Common myeloid progenitor, CD34-positive (primary cell): ENCODE results near the gene RNASE2.

ENCODE experiments used
- CTCF ChIA-PET: fragments of 350-600 bp; sonication (Branson Sonifier 250); formaldehyde crosslinking; loops from one replicate; lab custom pipeline; 2021; ENCODE audit warnings: antibody characterized with exemption; lab: Charles Lee
- POLR2A ChIA-PET: fragments of 350-600 bp; sonication (Branson Sonifier 250); formaldehyde crosslinking; loops from one replicate; lab custom pipeline; 2021; ENCODE audit warnings: antibody characterized with exemption; lab: Charles Lee
- DNase-seq, 3 donors: peaks; one replicate each; pipeline versions ENCODE4 v3.0.0 to v3.0.0-alpha.2; 2013
- H3K27ac ChIP-seq, 2 experiments: 1 replicate in 1 of 2; 2 replicates in 1 of 2; pipeline ENCODE4 v1.7.0; 2013; ENCODE audit warnings: inconsistent platforms in 2 of 2, low read length in 2 of 2, mild to moderate bottlenecking in 2 of 2, low read depth in 1 of 2, moderate library complexity in 1 of 2; ENCODE audit not compliant: severe bottlenecking in 2 of 2, insufficient read depth in 1 of 2, poor library complexity in 1 of 2
- H3K27me3 ChIP-seq, 5 experiments: replicated peaks in 2 of 5; 1 replicate in 3 of 5; 2 replicates in 2 of 5; pipeline versions ENCODE4 v1.6.1 to v1.7.0; 2013; ENCODE audit warnings: low read length in 4 of 5, mild to moderate bottlenecking in 2 of 5, moderate library complexity in 2 of 5, inconsistent platforms in 1 of 5; ENCODE audit not compliant: insufficient read depth in 5 of 5, control insufficient read depth in 4 of 5
- H3K36me3 ChIP-seq, 4 experiments: 1 replicate in 2 of 4; 2 replicates in 2 of 4; pipeline versions ENCODE4 v1.6.1 to v1.7.0; 2013; ENCODE audit warnings: low read length in 3 of 4, control low read depth in 1 of 4, mild to moderate bottlenecking in 1 of 4; ENCODE audit not compliant: control insufficient read depth in 4 of 4, insufficient read depth in 4 of 4
- H3K4me1 ChIP-seq, 4 experiments: 1 replicate in 3 of 4; 2 replicates in 1 of 4; pipeline versions ENCODE4 v1.6.1 to v1.7.1; 2013; ENCODE audit warnings: low read length in 3 of 4, mild to moderate bottlenecking in 3 of 4, control low read depth in 1 of 4, inconsistent platforms in 1 of 4, moderate library complexity in 1 of 4; ENCODE audit not compliant: control insufficient read depth in 4 of 4, insufficient read depth in 4 of 4; ENCODE audit errors: control extremely low read depth in 1 of 4
- H3K4me3 ChIP-seq, 7 experiments: 1 replicate in 4 of 7; 2 replicates in 3 of 7; pipeline versions ENCODE4 v1.5.1 to v1.7.0; 2013; ENCODE audit warnings: mild to moderate bottlenecking in 7 of 7, low read length in 6 of 7, moderate library complexity in 6 of 7, inconsistent platforms in 2 of 7, low read depth in 2 of 7, control low read depth in 1 of 7; ENCODE audit not compliant: insufficient read depth in 4 of 7, control insufficient read depth in 1 of 7; ENCODE audit errors: extremely low read depth in 1 of 7
- H3K9me3 ChIP-seq, 5 experiments: 1 replicate in 4 of 5; 2 replicates in 1 of 5; pipeline versions ENCODE4 v1.6.1 to v1.7.1; 2013; ENCODE audit warnings: low read length in 4 of 5, mild to moderate bottlenecking in 2 of 5, inconsistent platforms in 1 of 5, low read depth in 1 of 5, moderate library complexity in 1 of 5; ENCODE audit not compliant: control insufficient read depth in 4 of 5, insufficient read depth in 2 of 5; ENCODE audit errors: control extremely low read depth in 1 of 5
- WGBS: methylation state at CpG from one replicate; pipeline ENCODE4 v1.1.5; 2013; ENCODE audit not compliant: insufficient coverage; 5-methylcytosine and 5-hydroxymethylcytosine counted together

The RNASE2 gene

DNA sequence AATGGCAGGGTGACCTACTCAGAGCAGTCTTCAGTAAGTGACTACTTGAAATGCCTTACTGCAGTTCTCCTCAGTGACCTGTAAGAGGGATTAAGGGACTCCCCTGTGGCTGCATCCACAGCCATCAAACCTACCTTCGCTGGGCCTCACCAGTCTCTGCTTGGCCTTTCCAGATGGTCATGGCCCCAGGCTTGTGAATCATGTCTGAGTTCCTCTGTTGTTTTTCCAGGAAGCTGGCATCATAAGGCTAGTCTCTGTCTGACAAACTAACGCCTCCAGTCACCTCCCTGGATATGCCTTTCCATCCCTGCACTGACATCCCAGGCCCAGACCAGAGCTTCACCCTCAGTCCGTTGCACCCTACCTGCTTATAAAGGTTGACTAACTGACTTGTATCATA is 14.0 kb downstream of the RNASE2 start:
- 100% methylated on average over 3 of the region's 3 CpGs for WGBS
- ChIA-PET POLR2A (no interaction called here), CTCF (interaction anchor here (1.0 to 8.0 kb wide), 6 partner anchors 9 to 275 kb away, joined by 3 to 92 read pairs (median 22); no protein-coding TSS in a partner anchor)
- no peaks in the 10 kb centered on the region for H3K9me3 ChIP-seq
- peaks cover 0 to 14% (median 11%) of the 10 kb centered on the region in 4 experiments for H3K4me1 ChIP-seq
- no peak overlapping the region for H3K27ac ChIP-seq
- no peak for DNase-seq
- no peaks in the 10 kb centered on the region for H3K36me3 ChIP-seq
- no peak overlapping the region for H3K4me3 ChIP-seq
- peaks cover 0 to 2% (median 0%) of the 10 kb centered on the region in 5 experiments for H3K27me3 ChIP-seq

DNA sequence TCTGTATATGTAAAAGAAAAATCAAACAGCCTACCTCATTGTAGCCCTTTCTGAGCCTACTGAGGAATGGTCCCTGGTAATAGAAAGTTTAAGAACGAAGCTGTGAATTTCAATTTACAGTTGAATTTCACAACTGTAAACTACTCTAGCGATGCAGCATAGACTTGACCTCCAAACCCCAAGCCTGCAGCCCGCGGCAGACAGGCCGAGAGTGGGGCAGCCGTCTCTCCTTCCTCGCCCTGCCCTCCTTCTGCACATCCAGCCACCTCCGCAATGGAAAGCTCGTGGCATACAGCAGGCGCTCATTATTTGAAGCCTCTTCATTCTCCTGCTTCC is 15.3 kb downstream of the RNASE2 start:
- Histone ChIP-seq H3K36me3 (no peaks in the 10 kb centered on the region), H3K4me3 (peak overlapping the region; percentile 47 to 92 (median 79)), H3K27ac (no peak overlapping the region), H3K27me3 (peaks cover 0 to 2% (median 0%) of the 10 kb centered on the region in 5 experiments), H3K4me1 (peaks cover 0 to 14% (median 11%) of the 10 kb centered on the region in 4 experiments), H3K9me3 (no peaks in the 10 kb centered on the region)
- CTCF ChIA-PET: interaction anchor here (0.8 to 8.0 kb wide), 34 partner anchors 11 to 279 kb away, joined by 3 to 92 read pairs (median 4); partner anchors contain the start of gene RNASE2
- POLR2A ChIA-PET: interaction anchor here (0.7 kb wide), 1 partner anchor 97 kb away, joined by 3 read pairs; no protein-coding TSS in a partner anchor
- no peak for DNase-seq
- 27% methylated on average over 5 of the region's 10 CpGs for WGBS

DNA sequence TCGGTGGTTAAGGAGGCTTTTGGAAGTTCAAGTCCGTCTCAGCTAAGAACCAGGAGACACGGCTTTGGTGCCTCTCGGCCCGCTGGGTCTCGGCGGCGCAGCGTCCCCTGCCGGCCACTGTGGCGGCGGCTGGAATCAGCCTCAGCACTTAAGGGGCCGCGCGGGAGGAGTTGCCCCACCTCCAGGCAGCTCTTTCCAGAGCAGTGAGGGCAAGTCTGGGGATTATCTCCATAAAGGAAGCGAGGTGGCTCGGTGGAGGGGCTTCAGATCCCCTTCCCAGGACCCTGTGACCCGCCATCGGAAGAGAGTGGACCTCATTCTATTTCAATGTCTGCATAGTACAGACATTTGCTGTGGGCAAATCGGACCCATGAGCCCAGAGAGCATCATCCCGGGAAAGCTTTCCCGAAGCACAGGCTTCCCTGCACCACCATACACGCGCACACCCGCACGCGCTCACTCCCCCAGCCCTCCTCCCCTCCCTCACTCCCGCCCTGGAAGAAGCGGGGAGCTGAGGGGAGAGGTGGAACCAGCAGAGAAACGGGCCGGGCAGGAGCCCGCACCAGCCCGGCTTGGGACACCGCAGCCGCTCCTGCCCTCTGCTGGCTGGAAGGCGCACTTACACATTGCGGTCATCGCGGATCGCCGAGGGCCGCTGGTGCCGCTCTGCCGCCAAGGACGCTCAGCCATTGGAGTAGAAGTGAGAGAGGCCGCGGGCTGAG is 15.9 kb downstream of the RNASE2 start:
- H3K9me3 ChIP-seq: no peaks in the 10 kb centered on the region
- ChIA-PET POLR2A (interaction anchor here (0.7 kb wide), 1 partner anchor 98 kb away, joined by 3 read pairs; no protein-coding TSS in a partner anchor), CTCF (interaction anchor here (0.6 to 8.0 kb wide), 38 partner anchors 11 to 644 kb away, joined by 3 to 92 read pairs (median 4); partner anchors contain the start of genes RNASE2 and RNASE7)
- H3K4me3 ChIP-seq: peak overlapping the region; percentile 47 to 92 (median 79)
- 0% methylated on average over 37 of the region's 47 CpGs for WGBS
- peaks cover 0 to 2% (median 0%) of the 10 kb centered on the region in 5 experiments for H3K27me3 ChIP-seq
- H3K4me1 ChIP-seq: peaks cover 0 to 14% (median 11%) of the 10 kb centered on the region in 4 experiments
- no peaks in the 10 kb centered on the region for H3K36me3 ChIP-seq
- peak; percentile 81 to 88 (median 88) for DNase-seq
- no peak overlapping the region for H3K27ac ChIP-seq

DNA sequence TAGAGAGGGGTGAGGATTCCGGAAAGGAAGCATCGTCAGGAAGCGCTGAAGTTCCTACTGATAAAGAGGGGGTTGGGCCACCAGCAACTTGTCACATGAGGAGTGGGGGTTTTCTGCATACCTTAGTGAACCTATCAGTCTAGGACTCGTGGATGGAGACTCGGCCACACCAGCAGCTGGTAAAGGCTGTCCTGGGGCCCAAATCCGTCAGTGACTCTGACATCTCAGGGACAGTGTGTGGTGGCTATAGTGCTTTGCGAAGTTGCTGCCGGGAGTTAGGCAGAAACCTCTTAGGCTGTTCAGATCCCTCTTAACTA is 16.4 kb downstream of the RNASE2 start:
- H3K4me3 ChIP-seq: peak overlapping the region in 6 of 7 experiments; percentile 64 to 92 (median 80)
- DNase-seq: no peak
- CTCF ChIA-PET: interaction anchor here (0.6 to 8.0 kb wide), 29 partner anchors 11 to 644 kb away, joined by 3 to 92 read pairs (median 4); partner anchors contain the start of genes RNASE2 and RNASE7
- H3K4me1 ChIP-seq: peaks cover 0 to 14% (median 11%) of the 10 kb centered on the region in 4 experiments
- no peaks in the 10 kb centered on the region for H3K36me3 ChIP-seq
- no peaks in the 10 kb centered on the region for H3K9me3 ChIP-seq
- peaks cover 0 to 2% (median 0%) of the 10 kb centered on the region in 5 experiments for H3K27me3 ChIP-seq
- H3K27ac ChIP-seq: no peak overlapping the region
- POLR2A ChIA-PET: no interaction called here
- 17% methylated on average over 8 of the region's 8 CpGs for WGBS

DNA sequence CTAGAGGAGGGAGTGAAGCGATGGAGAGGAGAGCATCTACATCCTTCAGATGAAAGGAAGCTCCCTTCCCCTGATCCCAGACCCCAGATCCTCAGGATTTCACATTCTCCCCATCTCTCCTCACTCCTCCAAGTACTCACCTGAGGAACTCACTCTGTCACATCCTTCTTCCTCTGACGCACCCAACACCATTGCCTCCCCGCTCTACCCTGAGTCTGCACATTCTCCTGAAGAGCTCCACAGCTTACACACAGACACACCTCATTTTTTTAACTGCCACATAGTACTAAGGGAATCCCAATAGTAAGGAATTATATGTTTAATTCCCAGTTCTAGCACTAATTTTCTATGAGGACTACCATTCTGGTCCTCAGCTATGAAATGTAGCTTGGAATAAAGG is 18.2 kb downstream of the RNASE2 start:
- ChIA-PET POLR2A (no interaction called here), CTCF (interaction anchor here (0.9 to 8.0 kb wide), 11 partner anchors 9 to 277 kb away, joined by 3 to 92 read pairs (median 6); no protein-coding TSS in a partner anchor)
- H3K4me3 ChIP-seq: no peak overlapping the region
- DNase-seq: no peak
- H3K4me1 ChIP-seq: peaks cover 0 to 14% (median 11%) of the 10 kb centered on the region in 4 experiments
- H3K27me3 ChIP-seq: no peaks in the 10 kb centered on the region
- 100% methylated on average over 1 of the region's 3 CpGs for WGBS
- H3K27ac ChIP-seq: no peak overlapping the region
- no peaks in the 10 kb centered on the region for H3K36me3 ChIP-seq
- H3K9me3 ChIP-seq: no peaks in the 10 kb centered on the region

DNA sequence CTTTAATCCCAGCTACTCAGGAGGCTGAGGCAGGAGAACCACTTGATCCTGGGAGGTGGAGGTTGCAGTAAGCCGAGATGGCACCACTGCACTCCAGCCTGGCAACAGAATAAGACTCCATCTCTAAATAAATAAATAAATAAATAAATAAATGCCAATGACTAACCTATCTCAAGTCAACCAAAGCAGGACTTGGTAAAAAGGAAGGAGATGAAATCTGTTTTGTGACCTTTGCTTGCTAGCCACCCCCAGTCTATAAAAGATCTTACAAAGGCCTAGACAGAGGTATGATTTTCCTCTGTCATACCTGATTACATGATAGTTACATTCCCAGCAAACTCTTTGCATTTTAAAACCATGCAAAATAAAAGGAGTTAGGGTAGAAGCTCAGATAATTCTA is 21.0 kb downstream of the RNASE2 start:
- no peak overlapping the region for H3K27ac ChIP-seq
- no CpG with 5 or more reads among the region's 1 CpG for WGBS
- peaks cover 0 to 6% (median 4%) of the 10 kb centered on the region in 4 experiments for H3K4me1 ChIP-seq
- H3K36me3 ChIP-seq: no peaks in the 10 kb centered on the region
- H3K9me3 ChIP-seq: no peaks in the 10 kb centered on the region
- no peak for DNase-seq
- ChIA-PET POLR2A (interaction anchor here (0.6 kb wide), 1 partner anchor 552 kb away, joined by 3 read pairs; no protein-coding TSS in a partner anchor), CTCF (interaction anchor here (0.6 kb wide), 1 partner anchor 9 kb away, joined by 3 read pairs; no protein-coding TSS in a partner anchor)
- H3K27me3 ChIP-seq: no peaks in the 10 kb centered on the region
- no peak overlapping the region for H3K4me3 ChIP-seq

DNA sequence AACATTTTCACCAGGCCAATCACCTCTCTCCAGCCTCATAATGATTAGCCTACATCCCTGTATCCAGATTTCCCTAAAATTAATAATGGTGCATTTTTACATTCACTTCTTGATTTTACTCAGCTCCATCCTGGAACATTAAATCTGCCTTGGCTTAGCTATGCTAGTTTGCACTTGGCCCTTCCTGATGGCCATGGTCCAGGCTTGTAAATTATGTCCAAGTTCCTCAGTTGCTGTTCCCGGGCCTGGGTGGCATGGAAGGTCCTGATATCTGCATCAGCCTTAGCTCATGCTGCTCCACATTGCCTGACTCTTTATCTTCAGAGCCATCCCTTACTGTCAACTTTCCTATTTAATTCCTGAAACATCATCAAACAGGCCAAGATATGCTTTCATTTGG is 23.4 kb downstream of the RNASE2 start:
- no peak for DNase-seq
- WGBS: 60% methylated on average over 1 of the region's 1 CpG
- Histone ChIP-seq H3K4me3 (no peak overlapping the region), H3K4me1 (no peaks in the 10 kb centered on the region), H3K36me3 (no peaks in the 10 kb centered on the region), H3K9me3 (no peaks in the 10 kb centered on the region), H3K27me3 (no peaks in the 10 kb centered on the region), H3K27ac (no peak overlapping the region)
- ChIA-PET CTCF (interaction anchor here (0.9 kb wide), 1 partner anchor 10 kb away, joined by 4 read pairs; no protein-coding TSS in a partner anchor), POLR2A (no interaction called here)
